IMR-90 (cell line): ENCODE data around the gene NAGPA. TPM values are rescaled to one million over a fixed set of nuclear protein-coding genes. Genes with fewer than 3 reads are reported as not detected.

Experiments used
- ATAC-seq: fragments of 200-7000 bp; cut with Tn5 transposase; 2 replicates; pipeline ENCODE4 v1.9.1; 2020; ENCODE audit warnings: low read depth, mild to moderate bottlenecking, moderate library complexity
- BruUV-seq: library from RNA; stranded (reverse); fragments of 400-500 nt; replicated peaks from 2 replicates; lab custom pipeline; 2021; lab: Mats Ljungman, UMichigan
- CTCF ChIA-PET: fragments of 300-600 bp; formaldehyde crosslinking; extraction: SDS; loops from one replicate; lab custom pipeline; 2021; ENCODE audit warnings: antibody characterized with exemption; lab: Yijun Ruan, JAX
- POLR2A ChIA-PET: fragments of 300-600 bp; sonication (Branson Sonifier 250); formaldehyde crosslinking; loops from one replicate; lab custom pipeline; 2022; ENCODE audit warnings: antibody characterized with exemption; ENCODE audit not compliant: unreplicated experiment; lab: Charles Lee
- DNase-seq: peaks from one replicate; pipeline ENCODE4 v3.0.0; 2013
- H2AFZ ChIP-seq: replicated peaks from 2 replicates; pipeline ENCODE3; 2013; ENCODE audit warnings: low read length, mild to moderate bottlenecking; ENCODE audit not compliant: poor library complexity
- H2AK5ac ChIP-seq: 2 replicates; pipeline ENCODE4 v1.6.1; 2013; ENCODE audit warnings: low read depth, low read length, inconsistent platforms
- H2AK9ac ChIP-seq: replicated peaks from 2 replicates; pipeline ENCODE3; 2013; ENCODE audit warnings: mild to moderate bottlenecking, low read depth, low read length, moderate library complexity; ENCODE audit not compliant: poor library complexity
- H2BK120ac ChIP-seq: 2 replicates; pipeline ENCODE4 v1.6.1; 2013; ENCODE audit warnings: low read depth, low read length, inconsistent platforms
- H2BK15ac ChIP-seq: 3 replicates; pipeline ENCODE4 v1.6.1; 2013; ENCODE audit warnings: low read depth, low read length, inconsistent platforms
- H2BK20ac ChIP-seq: 2 replicates; pipeline ENCODE4 v1.6.1; 2013; ENCODE audit warnings: low read depth, mild to moderate bottlenecking, inconsistent platforms, low read length, moderate library complexity
- H2BK5ac ChIP-seq: 2 replicates; pipeline ENCODE4 v1.6.1; 2013; ENCODE audit warnings: mild to moderate bottlenecking, low read depth, low read length, inconsistent platforms; ENCODE audit not compliant: poor library complexity, severe bottlenecking
- H3K14ac ChIP-seq: replicated peaks from 2 replicates; pipeline ENCODE4 v1.6.1; 2013; ENCODE audit warnings: low read depth, low read length, inconsistent platforms
- H3K18ac ChIP-seq: 2 replicates; pipeline ENCODE4 v1.6.1; 2013; ENCODE audit warnings: low read depth, low read length, control low read depth
- H3K23ac ChIP-seq: 2 replicates; pipeline ENCODE4 v1.6.1; 2013; ENCODE audit warnings: low read depth, low read length, inconsistent platforms
- H3K27ac ChIP-seq: 2 replicates; pipeline ENCODE4 v1.5.1; 2013; ENCODE audit warnings: mild to moderate bottlenecking, control low read depth, low read length; ENCODE audit not compliant: insufficient read depth
- H3K27me3 ChIP-seq: 2 replicates; pipeline ENCODE4 v1.6.1; 2013; ENCODE audit warnings: low read length; ENCODE audit not compliant: control insufficient read depth, insufficient read depth
- H3K36me3 ChIP-seq: 2 replicates; pipeline ENCODE4 v1.6.1; 2013; ENCODE audit warnings: low read length, mixed read lengths; ENCODE audit not compliant: control insufficient read depth, insufficient read depth
- H3K4ac ChIP-seq: 2 replicates; pipeline ENCODE4 v1.6.1; 2013; ENCODE audit warnings: low read depth, low read length, inconsistent platforms
- H3K4me1 ChIP-seq: 2 replicates; pipeline ENCODE4 v1.6.1; 2013; ENCODE audit warnings: low read length, mixed read lengths; ENCODE audit not compliant: control insufficient read depth, insufficient read depth
- H3K4me2 ChIP-seq: 2 replicates; pipeline ENCODE4 v1.6.1; 2013; ENCODE audit warnings: low read depth, mild to moderate bottlenecking, control low read depth, low read length, moderate library complexity
- H3K4me3 ChIP-seq: 2 replicates; pipeline ENCODE4 v1.5.1; 2013; ENCODE audit warnings: low read depth, mild to moderate bottlenecking, control low read depth, low read length, moderate library complexity; ENCODE audit not compliant: insufficient read depth
- H3K56ac ChIP-seq: 2 replicates; pipeline ENCODE4 v1.6.1; 2013; ENCODE audit warnings: low read length, inconsistent platforms; ENCODE audit not compliant: insufficient read depth; ENCODE audit errors: extremely low read depth
- H3K79me1 ChIP-seq, 2 experiments: 2 replicates each; pipeline ENCODE4 v1.6.1; 2013; ENCODE audit warnings: low read length in 2 of 2, inconsistent platforms in 1 of 2, low read depth in 1 of 2
- H3K9ac ChIP-seq: 2 replicates; pipeline ENCODE4 v1.6.1; 2013; ENCODE audit warnings: low read depth, low read length, control low read depth
- H3K9me1 ChIP-seq: 2 replicates; pipeline ENCODE4 v1.6.1; 2013; ENCODE audit warnings: low read length, inconsistent platforms; ENCODE audit not compliant: insufficient read depth
- H3K9me3 ChIP-seq: 2 replicates; pipeline ENCODE4 v1.6.1; 2013; ENCODE audit warnings: low read length; ENCODE audit not compliant: control insufficient read depth, insufficient read depth
- H4K20me1 ChIP-seq: 2 replicates; pipeline ENCODE4 v1.6.1; 2013; ENCODE audit warnings: low read length, inconsistent platforms; ENCODE audit not compliant: insufficient read depth
- H4K5ac ChIP-seq: 2 replicates; pipeline ENCODE4 v1.6.1; 2013; ENCODE audit warnings: mild to moderate bottlenecking, low read depth, low read length, control low read depth
- H4K8ac ChIP-seq, 2 experiments: 2 replicates each; pipeline ENCODE4 v1.6.1; 2013; ENCODE audit warnings: low read depth in 2 of 2, low read length in 2 of 2, control low read depth in 1 of 2, inconsistent platforms in 1 of 2
- H4K91ac ChIP-seq: 2 replicates; pipeline ENCODE4 v1.6.1; 2013; ENCODE audit warnings: low read depth, low read length, inconsistent platforms; ENCODE audit not compliant: insufficient read depth
- BHLHE40 ChIP-seq: fragments of 150-350 bp; IDR thresholded peaks from 2 replicates; pipeline ENCODE4 v1.6.1; 2016; ENCODE audit warnings: mild to moderate bottlenecking, low read depth, low read length
- CEBPB ChIP-seq: IDR thresholded peaks from 2 replicates; pipeline ENCODE4 v1.6.1; 2012; ENCODE audit warnings: low read depth, low read length, improper control_type of control experiment
- CHD1 ChIP-seq: IDR thresholded peaks from 2 replicates; pipeline ENCODE4 v1.6.1; 2012; ENCODE audit warnings: low read depth, low read length, improper control_type of control experiment
- FOS ChIP-seq: fragments of 150-350 bp; IDR thresholded peaks from 2 replicates; pipeline ENCODE4 v1.6.1; 2016; ENCODE audit warnings: low read depth, low read length
- MAFK ChIP-seq: IDR thresholded peaks from 2 replicates; pipeline ENCODE4 v1.6.1; 2012; ENCODE audit warnings: low read depth, low read length, improper control_type of control experiment
- MAZ ChIP-seq: IDR thresholded peaks from 2 replicates; pipeline ENCODE4 v1.6.1; 2012; ENCODE audit warnings: low read depth, mild to moderate bottlenecking, low read length, improper control_type of control experiment, moderate library complexity, borderline replicate concordance
- MXI1 ChIP-seq: IDR thresholded peaks from 2 replicates; pipeline ENCODE4 v1.6.1; 2012; ENCODE audit warnings: low read depth, mild to moderate bottlenecking, low read length, moderate library complexity, borderline replicate concordance
- RAD21 ChIP-seq: IDR thresholded peaks from 2 replicates; pipeline ENCODE4 v1.6.1; 2012; ENCODE audit warnings: low read length, improper control_type of control experiment
- RFX5 ChIP-seq: IDR thresholded peaks from 2 replicates; pipeline ENCODE4 v1.8.0; 2012; ENCODE audit warnings: low read depth, mild to moderate bottlenecking, low read length, moderate library complexity
- SMC3 ChIP-seq: fragments of 150-350 bp; IDR thresholded peaks from 2 replicates; pipeline ENCODE4 v1.6.1; 2016; ENCODE audit warnings: low read depth, mild to moderate bottlenecking, antibody characterized with exemption, low read length, moderate library complexity
- WGBS, 2 experiments: methylation state at CpG; one replicate each; pipeline versions ENCODE4 v1.1.5 to v1.1.7; 2013; ENCODE audit warnings: missing lambda C conversion rate in 2 of 2; ENCODE audit not compliant: insufficient read length in 1 of 2; ENCODE audit errors: extremely low coverage in 2 of 2; 5-methylcytosine and 5-hydroxymethylcytosine counted together
- dilution Hi-C: fragments of 300-500 bp; cut with HindIII; formaldehyde crosslinking; loops from one replicate; pipeline ENCODE4 v1.14.3; 2018; ENCODE audit warnings: low sequenced_read_pairs; ENCODE audit not compliant: unreplicated experiment
- in situ Hi-C: fragments of 300-500 bp; cut with MboI; formaldehyde crosslinking; loops from 3 replicates; pipeline ENCODE4 v1.14.3; 2019; ENCODE audit warnings: low sequenced_read_pairs, inconsistent platforms, mixed read lengths
- intact Hi-C: fragments of 100-400 bp; cut with micrococcal nuclease; formaldehyde crosslinking; loops from 2 replicates; pipeline ENCODE4 v1.10.0; 2022
- polyA plus RNA-seq, 3 experiments: library from polyadenylated mRNA; depleted of rRNA; stranded (reverse); fragments of >200 nt; gene quantifications; 2 replicates each; pipeline ENCODE4 v1.2.3, GENCODE V29; 2012; ENCODE audit warnings: low replicate concordance in 1 of 3
- total RNA-seq: library from RNA; depleted of rRNA; stranded (reverse); fragments of >200 nt; gene quantifications from 2 replicates; pipeline ENCODE4 v1.2.3, GENCODE V29; 2012
- TF ChIP-seq, protein P1 (sequence below): fragments of 150-350 bp; IDR thresholded peaks from 2 replicates; pipeline ENCODE4 v1.6.1; 2017; ENCODE audit warnings: mild to moderate bottlenecking, antibody characterized with exemption, low read length, low read depth
- TF ChIP-seq, protein P2 (sequence below): conservative IDR thresholded peaks from 2 replicates; pipeline ENCODE4 v1.5.1; 2012; ENCODE audit warnings: mild to moderate bottlenecking, low read depth, low read length, improper control_type of control experiment
- TF ChIP-seq, protein P3 (sequence below): fragments of 150-350 bp; IDR thresholded peaks from 2 replicates; pipeline ENCODE4 v1.6.1; 2016; ENCODE audit warnings: low read depth, mild to moderate bottlenecking, low read length, moderate library complexity, borderline replicate concordance

NAGPA gene
- total and polyA plus RNA-seq, 2 of the 4 experiments (the other 2 are of a cell fraction): 6.5 to 12.2 TPM

DNA sequence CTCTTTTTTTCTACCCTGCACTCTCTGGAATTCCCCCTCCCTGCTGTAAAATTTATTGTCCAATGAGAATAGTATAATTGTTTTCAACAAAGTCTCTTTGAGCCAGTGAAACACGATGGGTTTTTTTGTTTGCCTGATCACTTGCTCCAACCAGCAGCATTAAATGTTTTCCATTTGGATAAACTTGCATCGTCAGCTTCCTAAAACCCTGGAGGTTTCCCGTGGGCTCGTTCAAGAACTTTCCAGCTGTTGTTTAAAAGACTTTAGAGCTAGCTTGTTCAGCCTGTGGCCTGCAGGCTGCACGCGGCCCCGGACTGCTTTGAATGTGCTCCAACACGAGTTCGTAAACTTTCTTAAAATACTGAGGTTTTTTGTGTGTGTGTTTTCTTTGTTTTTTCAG is 14.9 kb downstream of the NAGPA start:
- no peaks in the 10 kb centered on the region for H4K20me1 ChIP-seq
- no peak overlapping the region for H3K9ac ChIP-seq
- H3K4me3 ChIP-seq: no peak overlapping the region
- ATAC-seq (no peak), DNase-seq (no peak)
- no peak overlapping the region for H2BK120ac ChIP-seq
- no peak overlapping the region for H3K14ac ChIP-seq
- H4K8ac ChIP-seq: no peak overlapping the region
- H3K36me3 ChIP-seq: no peaks in the 10 kb centered on the region
- H3K9me3 ChIP-seq: no peaks in the 10 kb centered on the region
- H2AK5ac ChIP-seq: no peak overlapping the region
- H3K18ac ChIP-seq: no peak overlapping the region
- no peak overlapping the region for H3K4ac ChIP-seq
- H3K23ac ChIP-seq: no peak overlapping the region
- intact Hi-C loops: no loop called here
- H3K4me2 ChIP-seq: no peak overlapping the region
- no peak overlapping the region for H3K56ac ChIP-seq
- no peak overlapping the region for H2BK20ac ChIP-seq
- no peaks in the 10 kb centered on the region for H3K9me1 ChIP-seq
- no peak overlapping the region for H2BK15ac ChIP-seq
- in situ Hi-C loops: no loop called here
- H3K27ac ChIP-seq: no peak overlapping the region
- H4K91ac ChIP-seq: no peak overlapping the region
- H2BK5ac ChIP-seq: no peak overlapping the region
- no CpG with 5 or more reads among the region's 9 CpGs for WGBS, 2 experiments
- no peak overlapping the region for H2AFZ ChIP-seq
- CTCF ChIA-PET: no interaction called here
- dilution Hi-C loops: no loop called here
- BruUV-seq: no TSS peak
- POLR2A ChIA-PET: no interaction called here
- H3K4me1 ChIP-seq: no peaks in the 10 kb centered on the region
- H4K5ac ChIP-seq: no peak overlapping the region
- TF ChIP-seq CHD1: no peak
- TF ChIP-seq MAFK: no peak
- no peak for TF ChIP-seq CEBPB
- TF ChIP-seq MXI1: no peak
- no peak for TF ChIP-seq SMC3
- TF ChIP-seq, protein P1, sequence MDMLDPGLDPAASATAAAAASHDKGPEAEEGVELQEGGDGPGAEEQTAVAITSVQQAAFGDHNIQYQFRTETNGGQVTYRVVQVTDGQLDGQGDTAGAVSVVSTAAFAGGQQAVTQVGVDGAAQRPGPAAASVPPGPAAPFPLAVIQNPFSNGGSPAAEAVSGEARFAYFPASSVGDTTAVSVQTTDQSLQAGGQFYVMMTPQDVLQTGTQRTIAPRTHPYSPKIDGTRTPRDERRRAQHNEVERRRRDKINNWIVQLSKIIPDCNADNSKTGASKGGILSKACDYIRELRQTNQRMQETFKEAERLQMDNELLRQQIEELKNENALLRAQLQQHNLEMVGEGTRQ: no peak
- TF ChIP-seq FOS: no peak
- TF ChIP-seq MAZ: no peak
- TF ChIP-seq, protein P2, sequence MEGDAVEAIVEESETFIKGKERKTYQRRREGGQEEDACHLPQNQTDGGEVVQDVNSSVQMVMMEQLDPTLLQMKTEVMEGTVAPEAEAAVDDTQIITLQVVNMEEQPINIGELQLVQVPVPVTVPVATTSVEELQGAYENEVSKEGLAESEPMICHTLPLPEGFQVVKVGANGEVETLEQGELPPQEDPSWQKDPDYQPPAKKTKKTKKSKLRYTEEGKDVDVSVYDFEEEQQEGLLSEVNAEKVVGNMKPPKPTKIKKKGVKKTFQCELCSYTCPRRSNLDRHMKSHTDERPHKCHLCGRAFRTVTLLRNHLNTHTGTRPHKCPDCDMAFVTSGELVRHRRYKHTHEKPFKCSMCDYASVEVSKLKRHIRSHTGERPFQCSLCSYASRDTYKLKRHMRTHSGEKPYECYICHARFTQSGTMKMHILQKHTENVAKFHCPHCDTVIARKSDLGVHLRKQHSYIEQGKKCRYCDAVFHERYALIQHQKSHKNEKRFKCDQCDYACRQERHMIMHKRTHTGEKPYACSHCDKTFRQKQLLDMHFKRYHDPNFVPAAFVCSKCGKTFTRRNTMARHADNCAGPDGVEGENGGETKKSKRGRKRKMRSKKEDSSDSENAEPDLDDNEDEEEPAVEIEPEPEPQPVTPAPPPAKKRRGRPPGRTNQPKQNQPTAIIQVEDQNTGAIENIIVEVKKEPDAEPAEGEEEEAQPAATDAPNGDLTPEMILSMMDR: no peak
- TF ChIP-seq BHLHE40: no peak
- no peak for TF ChIP-seq RAD21
- TF ChIP-seq, protein P3, sequence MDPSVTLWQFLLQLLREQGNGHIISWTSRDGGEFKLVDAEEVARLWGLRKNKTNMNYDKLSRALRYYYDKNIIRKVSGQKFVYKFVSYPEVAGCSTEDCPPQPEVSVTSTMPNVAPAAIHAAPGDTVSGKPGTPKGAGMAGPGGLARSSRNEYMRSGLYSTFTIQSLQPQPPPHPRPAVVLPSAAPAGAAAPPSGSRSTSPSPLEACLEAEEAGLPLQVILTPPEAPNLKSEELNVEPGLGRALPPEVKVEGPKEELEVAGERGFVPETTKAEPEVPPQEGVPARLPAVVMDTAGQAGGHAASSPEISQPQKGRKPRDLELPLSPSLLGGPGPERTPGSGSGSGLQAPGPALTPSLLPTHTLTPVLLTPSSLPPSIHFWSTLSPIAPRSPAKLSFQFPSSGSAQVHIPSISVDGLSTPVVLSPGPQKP: no peak
- TF ChIP-seq RFX5: no peak
- peaks cover 15% of the 10 kb centered on the region; the same call in 1 of the 2 replicates for H3K27me3 ChIP-seq
- H2AK9ac ChIP-seq: no peak overlapping the region
- no peaks in the 10 kb centered on the region for H3K79me1 ChIP-seq
